ENCODE data around the gene SLC45A3. TPM values are rescaled to one million over a fixed set of nuclear protein-coding genes. Genes with fewer than 3 reads are reported as not detected.
"Not testable (repeated sequence)": the region's sequence is repeated elsewhere in the genome, so short reads cannot be mapped to it uniquely, and the experiment has no call there.

Gene SLC45A3
- total RNA-seq, 1 experiment from 2014 or later = 12.3 TPM

DNA sequence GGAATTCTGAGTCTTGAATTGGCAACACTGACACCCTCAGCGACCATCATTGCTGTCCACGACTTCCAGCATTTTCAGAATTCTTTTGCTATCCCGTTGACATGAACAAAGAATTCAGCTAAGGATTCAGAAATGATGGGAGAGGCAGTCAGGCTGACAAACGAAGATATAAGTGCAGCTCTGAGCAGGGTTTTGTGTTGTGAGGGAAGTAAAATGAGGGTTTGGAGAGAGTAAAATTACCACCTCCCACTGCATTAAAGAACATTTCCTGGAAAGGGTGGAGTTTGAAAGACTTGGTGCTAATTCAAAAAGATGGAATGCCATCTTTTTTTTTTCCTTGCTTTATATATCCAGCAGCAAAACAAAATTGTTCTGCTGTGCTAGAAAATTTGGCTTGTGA is 43.6 kb downstream of the SLC45A3 start:
- RAD21 ChIA-PET (ENCODE audit: low non-redundant PET in 1 of 2, low total read pairs in 2 of 2, uncharacterized antibody in 2 of 2, unreplicated experiment in 2 of 2) = interaction anchor here in 1 of 2 experiments (0.6 kb wide), 1 partner anchor 18 kb away, joined by 3 read pairs; no protein-coding TSS in a partner anchor
- H2AFZ ChIP-seq (ENCODE audit: low read depth, low read length, poor library complexity, severe bottlenecking) = no peak overlapping the region
- CTCF ChIA-PET = no interaction called here

GRCh38 chr1:205636138-205636530 is 44.2 kb downstream of the SLC45A3 start:
- CTCF ChIA-PET = interaction anchor here (0.7 kb wide), 1 partner anchor 8 kb away, joined by 3 read pairs; no protein-coding TSS in a partner anchor
- intact Hi-C loops (cut with micrococcal nuclease) = loop anchor here (10.0 kb wide), 1 partner anchor 361 kb away; no protein-coding TSS in a partner anchor

More for the DNA sequence above, 43.6 kb downstream of the SLC45A3 start:
- Histone ChIP-seq H3K79me2 (ENCODE audit: insufficient read depth, low read length) (no peaks in the 10 kb centered on the region), H3K9me2 (ENCODE audit: insufficient read depth) (no peaks in the 10 kb centered on the region), H3K9me3 (ENCODE audit: control insufficient read depth in 1 of 2, insufficient read depth in 1 of 2, low read depth in 1 of 2, low read length in 2 of 2) (no peaks in the 10 kb centered on the region), H3K4me1 (ENCODE audit: control insufficient read depth in 1 of 2, insufficient read depth in 2 of 2, low read length in 2 of 2) (peaks cover 5 to 7% of the 10 kb centered on the region in 2 experiments; a peak in 3 of 4 replicates), H3K4me2 (ENCODE audit: low read length) (no peak overlapping the region), H3K27me3 (ENCODE audit: insufficient read depth, low read length) (no peaks in the 10 kb centered on the region), H3K9ac (ENCODE audit: low read length) (no peak overlapping the region), H3K27ac (ENCODE audit: low read depth, low read length) (no peak overlapping the region), H4K20me1 (ENCODE audit: insufficient read depth) (no peaks in the 10 kb centered on the region), H3K4me3 (replicated peaks in 1 of 2; ENCODE audit: low read depth in 1 of 2, low read length in 2 of 2) (no peak overlapping the region), H3K36me3 (ENCODE audit: control insufficient read depth in 1 of 2, insufficient read depth in 2 of 2, low read length in 2 of 2) (no peaks in the 10 kb centered on the region)
- no TSS peak for BruUV-seq (replicated peaks)
- POLR2A ChIA-PET = no interaction called here
- ATAC-seq (no peak), DNase-seq (ENCODE audit: low read depth, low spot score) (no peak)
- intact Hi-C loops (cut with micrococcal nuclease) = loop anchor here (10.0 kb wide), 1 partner anchor 362 kb away; no protein-coding TSS in a partner anchor
- TF ChIP-seq ZFX (IDR thresholded peaks at IDR 0.05) (no peak), JUND (IDR thresholded peaks at IDR 0.05) (no peak), CBX3 (IDR thresholded peaks at IDR 0.05; ENCODE audit: low read depth) (no peak), ZNF274 (IDR thresholded peaks at IDR 0.05; ENCODE audit: low read depth, low read length) (no peak), SIN3A (IDR thresholded peaks at IDR 0.05; ENCODE audit: low read depth) (no peak), CEBPB (IDR thresholded peaks at IDR 0.05; ENCODE audit: low read depth) (no peak), SP1 (IDR thresholded peaks at IDR 0.05; ENCODE audit: low read depth) (no peak), EZH2phosphoT487 (IDR thresholded peaks at IDR 0.05; ENCODE audit: borderline replicate concordance) (no peak)
- TF ChIP-seq, protein P1, sequence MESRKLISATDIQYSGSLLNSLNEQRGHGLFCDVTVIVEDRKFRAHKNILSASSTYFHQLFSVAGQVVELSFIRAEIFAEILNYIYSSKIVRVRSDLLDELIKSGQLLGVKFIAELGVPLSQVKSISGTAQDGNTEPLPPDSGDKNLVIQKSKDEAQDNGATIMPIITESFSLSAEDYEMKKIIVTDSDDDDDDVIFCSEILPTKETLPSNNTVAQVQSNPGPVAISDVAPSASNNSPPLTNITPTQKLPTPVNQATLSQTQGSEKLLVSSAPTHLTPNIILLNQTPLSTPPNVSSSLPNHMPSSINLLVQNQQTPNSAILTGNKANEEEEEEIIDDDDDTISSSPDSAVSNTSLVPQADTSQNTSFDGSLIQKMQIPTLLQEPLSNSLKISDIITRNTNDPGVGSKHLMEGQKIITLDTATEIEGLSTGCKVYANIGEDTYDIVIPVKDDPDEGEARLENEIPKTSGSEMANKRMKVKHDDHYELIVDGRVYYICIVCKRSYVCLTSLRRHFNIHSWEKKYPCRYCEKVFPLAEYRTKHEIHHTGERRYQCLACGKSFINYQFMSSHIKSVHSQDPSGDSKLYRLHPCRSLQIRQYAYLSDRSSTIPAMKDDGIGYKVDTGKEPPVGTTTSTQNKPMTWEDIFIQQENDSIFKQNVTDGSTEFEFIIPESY (IDR thresholded peaks at IDR 0.05; ENCODE audit: extremely low read depth, insufficient replicate concordance, low read length) = no peak
- TF ChIP-seq, protein P2, sequence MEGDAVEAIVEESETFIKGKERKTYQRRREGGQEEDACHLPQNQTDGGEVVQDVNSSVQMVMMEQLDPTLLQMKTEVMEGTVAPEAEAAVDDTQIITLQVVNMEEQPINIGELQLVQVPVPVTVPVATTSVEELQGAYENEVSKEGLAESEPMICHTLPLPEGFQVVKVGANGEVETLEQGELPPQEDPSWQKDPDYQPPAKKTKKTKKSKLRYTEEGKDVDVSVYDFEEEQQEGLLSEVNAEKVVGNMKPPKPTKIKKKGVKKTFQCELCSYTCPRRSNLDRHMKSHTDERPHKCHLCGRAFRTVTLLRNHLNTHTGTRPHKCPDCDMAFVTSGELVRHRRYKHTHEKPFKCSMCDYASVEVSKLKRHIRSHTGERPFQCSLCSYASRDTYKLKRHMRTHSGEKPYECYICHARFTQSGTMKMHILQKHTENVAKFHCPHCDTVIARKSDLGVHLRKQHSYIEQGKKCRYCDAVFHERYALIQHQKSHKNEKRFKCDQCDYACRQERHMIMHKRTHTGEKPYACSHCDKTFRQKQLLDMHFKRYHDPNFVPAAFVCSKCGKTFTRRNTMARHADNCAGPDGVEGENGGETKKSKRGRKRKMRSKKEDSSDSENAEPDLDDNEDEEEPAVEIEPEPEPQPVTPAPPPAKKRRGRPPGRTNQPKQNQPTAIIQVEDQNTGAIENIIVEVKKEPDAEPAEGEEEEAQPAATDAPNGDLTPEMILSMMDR (IDR thresholded peaks at IDR 0.05 in 2 of 3, conservative IDR thresholded peaks at IDR 0.05 in 1 of 3; ENCODE audit: borderline replicate concordance in 1 of 3, insufficient read depth in 1 of 3, low read depth in 2 of 3, low read length in 2 of 3) = no peak

More at GRCh38 chr1:205636138-205636530, 44.2 kb downstream of the SLC45A3 start:
- H3K4me2 ChIP-seq (ENCODE audit: low read length); POLR2A ChIA-PET; BruUV-seq (replicated peaks); H3K27me3 ChIP-seq (ENCODE audit: insufficient read depth, low read length); H4K20me1 ChIP-seq (ENCODE audit: insufficient read depth); H3K9me2 ChIP-seq (ENCODE audit: insufficient read depth); H3K4me3 ChIP-seq (replicated peaks in 1 of 2; ENCODE audit: low read depth in 1 of 2, low read length in 2 of 2); H3K79me2 ChIP-seq (ENCODE audit: insufficient read depth, low read length); H3K4me1 ChIP-seq (ENCODE audit: control insufficient read depth in 1 of 2, insufficient read depth in 2 of 2, low read length in 2 of 2); H3K9ac ChIP-seq (ENCODE audit: low read length); H3K27ac ChIP-seq (ENCODE audit: low read depth, low read length); H3K9me3 ChIP-seq (ENCODE audit: control insufficient read depth in 1 of 2, insufficient read depth in 1 of 2, low read depth in 1 of 2, low read length in 2 of 2); ATAC-seq; DNase-seq (ENCODE audit: low read depth, low spot score); H2AFZ ChIP-seq (ENCODE audit: low read depth, low read length, poor library complexity, severe bottlenecking); H3K36me3 ChIP-seq (ENCODE audit: control insufficient read depth in 1 of 2, insufficient read depth in 2 of 2, low read length in 2 of 2): not testable (repeated sequence)
- RAD21 ChIA-PET (ENCODE audit: low non-redundant PET in 1 of 2, low total read pairs in 2 of 2, uncharacterized antibody in 2 of 2, unreplicated experiment in 2 of 2) = interaction anchor here in 1 of 2 experiments (0.6 kb wide), 1 partner anchor 18 kb away, joined by 3 read pairs; no protein-coding TSS in a partner anchor
